ENCODE data around the gene PARP12.

DNA sequence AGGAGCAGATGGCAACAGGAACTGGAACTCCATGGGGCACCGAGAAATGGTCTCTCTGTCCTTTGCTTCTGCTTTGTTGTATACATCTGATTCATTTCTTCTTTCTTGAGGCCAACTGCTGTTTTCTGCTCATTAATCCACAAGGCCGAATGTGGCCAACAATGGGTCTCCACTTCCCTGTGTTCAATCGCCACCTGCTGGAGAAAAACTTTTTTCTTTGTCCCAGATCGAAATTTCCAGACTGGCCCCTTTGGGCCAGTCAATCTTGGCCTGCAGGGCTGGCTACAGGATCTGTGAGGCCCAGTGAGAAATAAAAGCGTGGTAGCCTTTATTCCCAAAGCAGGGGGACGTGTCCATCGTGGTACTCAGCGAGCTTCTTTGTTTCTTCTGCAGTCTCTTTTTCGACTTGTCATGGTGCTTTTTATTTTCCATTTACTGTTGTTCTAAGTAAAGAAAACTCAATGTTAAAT, 58.8 kb downstream of the PARP12 start:
- TF ChIP-seq, protein P1, sequence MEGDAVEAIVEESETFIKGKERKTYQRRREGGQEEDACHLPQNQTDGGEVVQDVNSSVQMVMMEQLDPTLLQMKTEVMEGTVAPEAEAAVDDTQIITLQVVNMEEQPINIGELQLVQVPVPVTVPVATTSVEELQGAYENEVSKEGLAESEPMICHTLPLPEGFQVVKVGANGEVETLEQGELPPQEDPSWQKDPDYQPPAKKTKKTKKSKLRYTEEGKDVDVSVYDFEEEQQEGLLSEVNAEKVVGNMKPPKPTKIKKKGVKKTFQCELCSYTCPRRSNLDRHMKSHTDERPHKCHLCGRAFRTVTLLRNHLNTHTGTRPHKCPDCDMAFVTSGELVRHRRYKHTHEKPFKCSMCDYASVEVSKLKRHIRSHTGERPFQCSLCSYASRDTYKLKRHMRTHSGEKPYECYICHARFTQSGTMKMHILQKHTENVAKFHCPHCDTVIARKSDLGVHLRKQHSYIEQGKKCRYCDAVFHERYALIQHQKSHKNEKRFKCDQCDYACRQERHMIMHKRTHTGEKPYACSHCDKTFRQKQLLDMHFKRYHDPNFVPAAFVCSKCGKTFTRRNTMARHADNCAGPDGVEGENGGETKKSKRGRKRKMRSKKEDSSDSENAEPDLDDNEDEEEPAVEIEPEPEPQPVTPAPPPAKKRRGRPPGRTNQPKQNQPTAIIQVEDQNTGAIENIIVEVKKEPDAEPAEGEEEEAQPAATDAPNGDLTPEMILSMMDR (IDR thresholded peaks at IDR 0.05; ENCODE audit: low read depth, low read length, poor library complexity, severe bottlenecking), result peak; percentile 86
- TF ChIP-seq EZH2phosphoT487 (IDR thresholded peaks at IDR 0.05; ENCODE audit: borderline replicate concordance, low read length), result no peak

Measured in DOHH2 (cell line).